Stimulated activated memory B cell treated with anti-CD40 and anti-IgM and Interleukin-4, amounts not matched to agents 10 μg/mL and 1 μg/mL and 100 μg/mL, for 72 hours (primary cell): ENCODE measurements around the gene BAZ1B.

Experiments
- ATAC-seq: fragments of 150-1000 bp; cut with Tn5 transposase; 2 replicates; pipeline ENCODE4 v1.10.0; 2021
- H3K27ac Mint-ChIP-seq: one replicate; pipeline ENCODE4 v1.8.0; 2022; ENCODE audit warnings: mild to moderate bottlenecking, mixed read lengths
- H3K27me3 Mint-ChIP-seq: one replicate; pipeline ENCODE4 v1.8.0; 2022; ENCODE audit warnings: mixed read lengths
- H3K36me3 Mint-ChIP-seq: one replicate; pipeline ENCODE4 v1.8.0; 2022; ENCODE audit warnings: mixed read lengths
- H3K4me1 Mint-ChIP-seq: one replicate; pipeline ENCODE4 v1.8.0; 2022; ENCODE audit warnings: mixed read lengths
- H3K4me3 Mint-ChIP-seq: one replicate; pipeline ENCODE4 v1.8.0; 2022; ENCODE audit warnings: mild to moderate bottlenecking, moderate library complexity, mixed read lengths
- H3K9me3 Mint-ChIP-seq: one replicate; pipeline ENCODE4 v1.8.0; 2022; ENCODE audit warnings: mixed read lengths

Gene BAZ1B

GRCh38 chr7:73452999-73453635, 69.0 kb downstream of the BAZ1B start:
- Mint-ChIP-seq H3K4me1 (peaks cover 9% of the 10 kb centered on the region), H3K27me3 (no peaks in the 10 kb centered on the region), H3K9me3 (no peaks in the 10 kb centered on the region), H3K27ac (peak overlapping the region; percentile 51), H3K36me3 (peaks cover 61% of the 10 kb centered on the region), H3K4me3 (no peak overlapping the region)
- peak; percentile 55 for ATAC-seq

GRCh38 chr7:73451780-73452398, 70.2 kb downstream of the BAZ1B start:
- no peak overlapping the region for H3K4me3 Mint-ChIP-seq
- peak; percentile 59 for ATAC-seq
- H3K27ac Mint-ChIP-seq, result no peak overlapping the region
- no peaks in the 10 kb centered on the region for H3K27me3 Mint-ChIP-seq
- H3K9me3 Mint-ChIP-seq, result no peaks in the 10 kb centered on the region
- peaks cover 9% of the 10 kb centered on the region for H3K4me1 Mint-ChIP-seq
- peaks cover 61% of the 10 kb centered on the region for H3K36me3 Mint-ChIP-seq

GRCh38 chr7:73449422-73449821, 72.7 kb downstream of the BAZ1B start:
- no peak for ATAC-seq
- H3K4me1 Mint-ChIP-seq, result peaks cover 9% of the 10 kb centered on the region
- no peaks in the 10 kb centered on the region for H3K27me3 Mint-ChIP-seq
- H3K27ac Mint-ChIP-seq, result no peak overlapping the region
- H3K9me3 Mint-ChIP-seq, result no peaks in the 10 kb centered on the region
- H3K4me3 Mint-ChIP-seq, result no peak overlapping the region
- H3K36me3 Mint-ChIP-seq, result peaks cover 75% of the 10 kb centered on the region

- Mint-ChIP-seq H3K4me3 (no peak overlapping the region), H3K36me3 (peaks cover 78% of the 10 kb centered on the region), H3K9me3 (no peaks in the 10 kb centered on the region), H3K4me1 (peaks cover 7% of the 10 kb centered on the region), H3K27me3 (no peaks in the 10 kb centered on the region), H3K27ac (no peak overlapping the region)
- no peak for ATAC-seq
Observed at GRCh38 chr7:73448609-73449008, 73.5 kb downstream of the BAZ1B start.

GRCh38 chr7:73447121-73447733, 74.9 kb downstream of the BAZ1B start:
- peaks cover 87% of the 10 kb centered on the region for H3K36me3 Mint-ChIP-seq
- no peak overlapping the region for H3K4me3 Mint-ChIP-seq
- no peak for ATAC-seq
- no peaks in the 10 kb centered on the region for H3K4me1 Mint-ChIP-seq
- H3K27me3 Mint-ChIP-seq, result no peaks in the 10 kb centered on the region
- no peaks in the 10 kb centered on the region for H3K9me3 Mint-ChIP-seq
- H3K27ac Mint-ChIP-seq, result no peak overlapping the region

GRCh38 chr7:73446682-73447081, 75.4 kb downstream of the BAZ1B start:
- Mint-ChIP-seq H3K4me3 (no peak overlapping the region), H3K9me3 (no peaks in the 10 kb centered on the region), H3K27ac (no peak overlapping the region)

GRCh38 chr7:73443548-73444255, 78.4 kb downstream of the BAZ1B start:
- Mint-ChIP-seq H3K4me1 (no peaks in the 10 kb centered on the region), H3K4me3 (no peak overlapping the region), H3K27ac (no peak overlapping the region), H3K36me3 (peaks cover 96% of the 10 kb centered on the region), H3K27me3 (no peaks in the 10 kb centered on the region), H3K9me3 (no peaks in the 10 kb centered on the region)
- no peak for ATAC-seq

More at GRCh38 chr7:73446682-73447081, 75.4 kb downstream of the BAZ1B start:
- Mint-ChIP-seq H3K27me3 (no peaks in the 10 kb centered on the region), H3K36me3 (peaks cover 92% of the 10 kb centered on the region), H3K4me1 (no peaks in the 10 kb centered on the region)
- ATAC-seq, result no peak

GRCh38 chr7:73442903-73443500, 79.1 kb downstream of the BAZ1B start:
- peaks cover 89% of the 10 kb centered on the region for H3K36me3 Mint-ChIP-seq
- no peaks in the 10 kb centered on the region for H3K4me1 Mint-ChIP-seq
- no peak overlapping the region for H3K4me3 Mint-ChIP-seq
- H3K27me3 Mint-ChIP-seq, result no peaks in the 10 kb centered on the region
- no peak overlapping the region for H3K27ac Mint-ChIP-seq
- H3K9me3 Mint-ChIP-seq, result no peaks in the 10 kb centered on the region
- no peak for ATAC-seq

GRCh38 chr7:73442222-73442902, 79.7 kb downstream of the BAZ1B start:
- ATAC-seq, result no peak
- Mint-ChIP-seq H3K27me3 (no peaks in the 10 kb centered on the region), H3K9me3 (no peaks in the 10 kb centered on the region), H3K4me1 (peaks cover 6% of the 10 kb centered on the region), H3K4me3 (no peak overlapping the region), H3K36me3 (peaks cover 83% of the 10 kb centered on the region), H3K27ac (no peak overlapping the region)

- Mint-ChIP-seq H3K27ac (no peak overlapping the region), H3K27me3 (peaks cover 20% of the 10 kb centered on the region)
- no peak for ATAC-seq
Observed at GRCh38 chr7:73439410-73439704, 82.7 kb downstream of the BAZ1B start.

GRCh38 chr7:73438547-73439409, 83.3 kb downstream of the BAZ1B start:
- Mint-ChIP-seq H3K27ac (no peak overlapping the region), H3K4me3 (no peak overlapping the region), H3K9me3 (peaks cover 3% of the 10 kb centered on the region), H3K36me3 (peaks cover 48% of the 10 kb centered on the region), H3K27me3 (peaks cover 20% of the 10 kb centered on the region), H3K4me1 (peaks cover 19% of the 10 kb centered on the region)
- no peak for ATAC-seq

More at GRCh38 chr7:73439410-73439704, 82.7 kb downstream of the BAZ1B start:
- Mint-ChIP-seq H3K36me3 (peaks cover 53% of the 10 kb centered on the region), H3K4me3 (no peak overlapping the region), H3K9me3 (peaks cover 3% of the 10 kb centered on the region), H3K4me1 (peaks cover 19% of the 10 kb centered on the region)

- H3K27ac Mint-ChIP-seq, result no peak overlapping the region
- H3K27me3 Mint-ChIP-seq, result peaks cover 20% of the 10 kb centered on the region
- peaks cover 19% of the 10 kb centered on the region for H3K4me1 Mint-ChIP-seq
- H3K36me3 Mint-ChIP-seq, result peaks cover 39% of the 10 kb centered on the region
- ATAC-seq, result no peak
- peaks cover 3% of the 10 kb centered on the region for H3K9me3 Mint-ChIP-seq
- no peak overlapping the region for H3K4me3 Mint-ChIP-seq
Observed at GRCh38 chr7:73437621-73438416, 84.3 kb downstream of the BAZ1B start.

- Mint-ChIP-seq H3K36me3 (peaks cover 31% of the 10 kb centered on the region), H3K4me1 (peaks cover 19% of the 10 kb centered on the region)
Observed at GRCh38 chr7:73437091-73437490, 85.0 kb downstream of the BAZ1B start.

More at GRCh38 chr7:73437091-73437490, 85.0 kb downstream of the BAZ1B start:
- H3K9me3 Mint-ChIP-seq, result peaks cover 3% of the 10 kb centered on the region
- H3K4me3 Mint-ChIP-seq, result no peak overlapping the region
- ATAC-seq, result no peak
- no peak overlapping the region for H3K27ac Mint-ChIP-seq
- peaks cover 20% of the 10 kb centered on the region for H3K27me3 Mint-ChIP-seq
